HCT116 (cell line): ENCODE measurements around the gene OR56B4. TPM values are rescaled to one million over a fixed set of nuclear protein-coding genes. Genes with fewer than 3 reads are reported as not detected.

ENCODE experiments used
- ATAC-seq: fragments of 200-7000 bp; cut with Tn5 transposase; 2 replicates; pipeline ENCODE4 v1.9.1; 2020; ENCODE audit warnings: mild to moderate bottlenecking, moderate library complexity
- BruUV-seq: library from RNA; stranded (reverse); fragments of 400-500 nt; replicated peaks from 2 replicates; lab custom pipeline; 2021; lab: Mats Ljungman, UMichigan
- CTCF ChIA-PET: fragments of 300-600 bp; sonication (Branson Sonifier 250); formaldehyde crosslinking; loops from one replicate; lab custom pipeline; 2021; ENCODE audit warnings: antibody characterized with exemption; lab: Charles Lee
- POLR2A ChIA-PET: fragments of 300-600, 350-600 bp; sonication (Branson Sonifier 250); formaldehyde crosslinking; loops from one replicate; lab custom pipeline; 2021; ENCODE audit warnings: antibody characterized with exemption; lab: Charles Lee
- RAD21 ChIA-PET, 2 experiments: fragments of 300-600 bp; sonication (Branson Sonifier 250); formaldehyde crosslinking; loops; one replicate each; lab custom pipeline; 2023; ENCODE audit warnings: low total read pairs in 2 of 2; ENCODE audit not compliant: uncharacterized antibody in 2 of 2, unreplicated experiment in 2 of 2, low non-redundant PET in 1 of 2; lab: Charles Lee
- DNase-seq: peaks from one replicate; pipeline ENCODE4 v3.0.0-alpha.2; 2010; ENCODE audit warnings: low read depth, low spot score
- H2AFZ ChIP-seq: fragments of 200-600 bp; shearing (Covaris generic), sonication (generic); 2 replicates; pipeline ENCODE4 v1.6.1; 2017; ENCODE audit warnings: low read depth, mixed run types, mixed read lengths, antibody characterized with exemption, low read length; ENCODE audit not compliant: poor library complexity, severe bottlenecking
- H3K27ac ChIP-seq: 2 replicates; pipeline ENCODE4 v1.5.1; 2012; ENCODE audit warnings: low read depth, low read length
- H3K27me3 ChIP-seq: fragments of 200-600 bp; sonication (generic); 2 replicates; pipeline ENCODE4 v1.6.1; 2016; ENCODE audit warnings: mixed run types, low read length, mixed read lengths; ENCODE audit not compliant: insufficient read depth
- H3K36me3 ChIP-seq, 2 experiments: fragments of 200-500 bp in 1 of 2; fragments of 200-600 bp in 1 of 2; sonication (Bioruptor generic) in 1 of 2; sonication (generic) in 1 of 2; 2 replicates each; pipeline versions ENCODE4 v1.5.1 to v1.6.1; 2014 to 2016; ENCODE audit warnings: low read length in 2 of 2, inconsistent platforms in 1 of 2, mixed read lengths in 1 of 2, mixed run types in 1 of 2; ENCODE audit not compliant: insufficient read depth in 2 of 2, control insufficient read depth in 1 of 2
- H3K4me1 ChIP-seq, 2 experiments: fragments of 200-600 bp in 1 of 2; sonication (generic) in 1 of 2; 2 replicates each; pipeline versions ENCODE4 v1.5.1 to v1.6.1; 2012 to 2017; ENCODE audit warnings: low read length in 2 of 2, inconsistent platforms in 1 of 2, mild to moderate bottlenecking in 1 of 2, mixed read lengths in 1 of 2, mixed run types in 1 of 2, moderate library complexity in 1 of 2; ENCODE audit not compliant: insufficient read depth in 2 of 2, control insufficient read depth in 1 of 2
- H3K4me2 ChIP-seq: fragments of 200-600 bp; sonication (generic); 2 replicates; pipeline ENCODE4 v1.6.1; 2017; ENCODE audit warnings: mixed run types, low read length, mixed read lengths
- H3K4me3 ChIP-seq, 2 experiments: fragments of 200-600 bp in 1 of 2; sonication (generic) in 1 of 2; replicated peaks in 1 of 2; 2 replicates each; pipeline ENCODE4 v1.5.1; 2011 to 2016; ENCODE audit warnings: low read length in 2 of 2, control low read depth in 1 of 2, low read depth in 1 of 2, mild to moderate bottlenecking in 1 of 2, mixed read lengths in 1 of 2, mixed run types in 1 of 2
- H3K79me2 ChIP-seq: fragments of 200-600 bp; sonication (generic); 2 replicates; pipeline ENCODE4 v1.6.1; 2017; ENCODE audit warnings: mild to moderate bottlenecking, mixed run types, low read length, moderate library complexity, mixed read lengths; ENCODE audit not compliant: insufficient read depth
- H3K9ac ChIP-seq: fragments of 200-600 bp; sonication (generic); 2 replicates; pipeline ENCODE4 v1.6.1; 2016; ENCODE audit warnings: low read length, mixed read lengths
- H3K9me2 ChIP-seq: fragments of 200-600 bp; sonication (generic), shearing (Covaris generic); 2 replicates; pipeline ENCODE4 v1.6.1; 2017; ENCODE audit warnings: mixed run types, mild to moderate bottlenecking, moderate library complexity; ENCODE audit not compliant: insufficient read depth
- H3K9me3 ChIP-seq, 2 experiments: fragments of 200-500 bp in 1 of 2; fragments of 200-600 bp in 1 of 2; sonication (Bioruptor generic) in 1 of 2; sonication (generic) in 1 of 2; 2 replicates each; pipeline ENCODE4 v1.6.1; 2014 to 2017; ENCODE audit warnings: low read length in 2 of 2, mixed read lengths in 2 of 2, inconsistent platforms in 1 of 2, low read depth in 1 of 2, mild to moderate bottlenecking in 1 of 2, mixed run types in 1 of 2, moderate library complexity in 1 of 2; ENCODE audit not compliant: control insufficient read depth in 1 of 2, insufficient read depth in 1 of 2
- H4K20me1 ChIP-seq: fragments of 200-600 bp; sonication (generic), shearing (Covaris generic); 2 replicates; pipeline ENCODE4 v1.6.1; 2017; ENCODE audit warnings: mixed run types, mild to moderate bottlenecking, moderate library complexity; ENCODE audit not compliant: insufficient read depth
- ATF3 ChIP-seq: IDR thresholded peaks from 2 replicates; pipeline ENCODE4 v1.6.1; 2012
- CBX3 ChIP-seq: IDR thresholded peaks from 2 replicates; pipeline ENCODE4 v1.6.1; 2012; ENCODE audit warnings: low read depth
- CTCF ChIP-seq, 3 experiments: fragments of 200-600 bp in 1 of 3; sonication (generic) in 1 of 3; IDR thresholded peaks in 2 of 3; conservative IDR thresholded peaks in 1 of 3; 2 replicates each; pipeline ENCODE4 v1.5.1; 2012 to 2017; ENCODE audit warnings: low read depth in 2 of 3, low read length in 2 of 3, antibody characterized with exemption in 1 of 3, borderline replicate concordance in 1 of 3, control low read depth in 1 of 3, mild to moderate bottlenecking in 1 of 3, mixed read lengths in 1 of 3, mixed run types in 1 of 3, moderate library complexity in 1 of 3; ENCODE audit not compliant: insufficient read depth in 1 of 3
- EGR1 ChIP-seq: IDR thresholded peaks from 2 replicates; pipeline ENCODE4 v1.6.1; 2012; ENCODE audit warnings: low read depth
- ELF1 ChIP-seq: IDR thresholded peaks from 2 replicates; pipeline ENCODE4 v1.6.1; 2012; ENCODE audit warnings: low read depth, borderline replicate concordance
- EZH2 ChIP-seq: fragments of 200-600 bp; sonication (generic); IDR thresholded peaks from 2 replicates; pipeline ENCODE4 v1.6.1; 2017; ENCODE audit warnings: antibody characterized with exemption, mixed run types
- EZH2phosphoT487 ChIP-seq: fragments of 200-600 bp; IDR thresholded peaks from 2 replicates; pipeline ENCODE4 v1.6.1; 2018; ENCODE audit warnings: antibody characterized with exemption, borderline replicate concordance
- FOSL1 ChIP-seq: IDR thresholded peaks from 2 replicates; pipeline ENCODE4 v1.6.1; 2012; ENCODE audit warnings: low read depth
- MAX ChIP-seq: IDR thresholded peaks from 2 replicates; pipeline ENCODE4 v1.6.1; 2012
- POLR2A ChIP-seq: IDR thresholded peaks from 2 replicates; pipeline ENCODE4 v1.7.0; 2011; ENCODE audit warnings: borderline replicate concordance; ENCODE audit not compliant: insufficient read depth, insufficient read length; ENCODE audit errors: extremely low read depth
- POLR2AphosphoS5 ChIP-seq: IDR thresholded peaks from 2 replicates; pipeline ENCODE4 v1.6.1; 2011; ENCODE audit warnings: mild to moderate bottlenecking, low read depth, low read length, moderate library complexity
- SIN3A ChIP-seq: IDR thresholded peaks from 2 replicates; pipeline ENCODE4 v1.6.1; 2012; ENCODE audit warnings: low read depth
- SP1 ChIP-seq: IDR thresholded peaks from 2 replicates; pipeline ENCODE4 v1.6.1; 2012; ENCODE audit warnings: low read depth
- SRF ChIP-seq: IDR thresholded peaks from 2 replicates; pipeline ENCODE4 v1.6.1; 2012; ENCODE audit warnings: low read depth
- TCF7L2 ChIP-seq: IDR thresholded peaks from 2 replicates; pipeline ENCODE4 v1.7.0; 2011; ENCODE audit warnings: borderline replicate concordance, inconsistent platforms; ENCODE audit not compliant: insufficient read depth, insufficient read length; ENCODE audit errors: extremely low read depth
- YY1 ChIP-seq: IDR thresholded peaks from 2 replicates; pipeline ENCODE4 v1.6.1; 2011; ENCODE audit warnings: low read length, low read depth, moderate library complexity, mild to moderate bottlenecking; ENCODE audit not compliant: insufficient replicate concordance; ENCODE audit errors: extremely low read depth
- ZBTB33 ChIP-seq: IDR thresholded peaks from 2 replicates; pipeline ENCODE4 v1.6.1; 2011; ENCODE audit warnings: mild to moderate bottlenecking, low read length, moderate library complexity; ENCODE audit not compliant: insufficient replicate concordance; ENCODE audit errors: extremely low read depth
- ZFX ChIP-seq: fragments of 450-650 bp; IDR thresholded peaks from 2 replicates; pipeline ENCODE4 v1.6.1; 2017
- intact Hi-C: fragments of 100-400 bp; cut with micrococcal nuclease; formaldehyde crosslinking; loops from 2 replicates; pipeline ENCODE4 v1.10.0; 2022
- total RNA-seq: library from RNA; stranded (reverse); gene quantifications from one replicate; pipeline ENCODE4 v1.2.1, GENCODE V29; 2021; ENCODE audit not compliant: unreplicated experiment

OR56B4 gene
- total RNA-seq, 1 experiment from 2014 or later, result not detected

- CTCF ChIA-PET, result no interaction called here
- DNase-seq, result no peak
Observed at GRCh38 chr11:6077723-6078122, 29.8 kb upstream of the OR56B4 start.

More at GRCh38 chr11:6077723-6078122, 29.8 kb upstream of the OR56B4 start:
- Histone ChIP-seq H3K4me1 (no peaks in the 10 kb centered on the region), H3K36me3 (no peaks in the 10 kb centered on the region), H3K9ac (no peak overlapping the region), H2AFZ (no peak overlapping the region), H3K9me3 (no peaks in the 10 kb centered on the region), H4K20me1 (no peaks in the 10 kb centered on the region), H3K27ac (no peak overlapping the region), H3K4me3 (no peak overlapping the region), H3K79me2 (no peaks in the 10 kb centered on the region), H3K4me2 (no peak overlapping the region), H3K27me3 (peaks cover 44% of the 10 kb centered on the region), H3K9me2 (no peaks in the 10 kb centered on the region)
- TF ChIP-seq POLR2AphosphoS5 (no peak), TCF7L2 (no peak), SRF (no peak), CTCF (IDR thresholded peaks at IDR 0.05 in 2 of 3, conservative IDR thresholded peaks at IDR 0.05 in 1 of 3; ENCODE audit: borderline replicate concordance in 1 of 3, insufficient read depth in 1 of 3, low read depth in 2 of 3, low read length in 2 of 3) (no peak), EGR1 (no peak), ELF1 (no peak), CBX3 (no peak), MAX (no peak), ATF3 (no peak), SP1 (no peak), ZBTB33 (no peak), SIN3A (no peak), FOSL1 (no peak), YY1 (no peak), POLR2A (no peak), ZFX (no peak), EZH2phosphoT487 (no peak), EZH2 (no peak)
- POLR2A ChIA-PET, result no interaction called here
- intact Hi-C loops, result no loop called here
- BruUV-seq, result no TSS peak
- no peak for ATAC-seq
- RAD21 ChIA-PET, result no interaction called here
